HG02798 (cell line): ENCODE measurements around the gene ASB3.
"Not testable (repeated sequence)": the region's sequence is repeated elsewhere in the genome, so short reads cannot be mapped to it uniquely, and the experiment has no call there.

Experiments used
- ATAC-seq: cut with Tn5 transposase; IDR thresholded peaks from one replicate; pipeline ENCODE4 v1.9.1; 2021; ENCODE audit warnings: mild to moderate bottlenecking; ENCODE audit not compliant: unreplicated experiment, poor library complexity

ASB3 gene

DNA sequence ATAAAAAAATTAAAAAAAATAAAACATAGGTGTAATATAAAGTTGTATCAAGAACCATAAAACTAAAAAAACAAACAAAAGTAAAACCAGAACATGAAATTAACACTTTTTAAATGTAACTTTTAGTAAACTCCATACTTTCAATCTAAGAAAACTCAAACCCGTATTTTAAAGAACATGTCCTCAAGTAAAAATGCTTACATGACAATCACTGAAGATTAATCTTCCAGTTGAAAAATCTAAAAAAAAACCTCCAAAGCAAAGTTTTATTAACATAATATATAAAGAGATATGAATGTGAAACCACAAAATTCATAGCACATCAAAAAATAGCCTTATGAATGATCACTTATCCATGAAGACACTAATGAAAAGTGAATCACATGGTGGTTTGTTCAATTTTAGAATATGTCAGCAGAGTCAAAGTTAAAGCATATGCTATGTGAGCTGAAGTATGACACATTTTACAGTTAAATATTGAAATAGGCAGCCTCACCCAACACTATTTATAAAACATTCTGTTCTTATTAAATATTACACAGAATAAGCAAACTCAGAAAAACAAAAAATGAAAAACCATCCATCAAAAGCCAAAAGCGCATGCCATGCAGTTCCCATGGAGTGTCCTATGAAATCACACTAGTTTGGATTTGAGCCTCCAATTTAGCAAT lies 42.2 kb downstream of the ASB3 start:
- ATAC-seq = no peak

- no peak for ATAC-seq
These were observed 46.6 kb downstream of the ASB3 start for GRCh38 chr2:53740170-53740569.

DNA sequence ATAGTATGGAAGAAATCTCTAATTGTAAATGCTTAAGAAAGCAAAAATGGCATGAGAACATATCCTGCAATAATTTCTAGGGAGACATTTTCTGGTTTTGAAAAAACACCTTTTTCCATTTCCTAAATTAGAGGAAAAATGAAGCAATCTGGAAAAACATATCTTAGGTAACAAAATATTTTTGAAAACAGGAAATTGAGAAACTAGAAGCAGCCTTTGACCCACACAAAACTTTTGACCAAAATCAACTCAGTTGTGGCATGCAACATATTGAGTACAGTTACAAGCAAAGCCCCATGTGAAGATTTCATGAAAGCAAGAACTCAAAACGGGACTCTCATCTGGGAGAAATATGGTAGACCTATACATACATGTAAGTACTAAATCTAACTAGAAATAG lies 47.7 kb downstream of the ASB3 start:
- no peak for ATAC-seq

DNA sequence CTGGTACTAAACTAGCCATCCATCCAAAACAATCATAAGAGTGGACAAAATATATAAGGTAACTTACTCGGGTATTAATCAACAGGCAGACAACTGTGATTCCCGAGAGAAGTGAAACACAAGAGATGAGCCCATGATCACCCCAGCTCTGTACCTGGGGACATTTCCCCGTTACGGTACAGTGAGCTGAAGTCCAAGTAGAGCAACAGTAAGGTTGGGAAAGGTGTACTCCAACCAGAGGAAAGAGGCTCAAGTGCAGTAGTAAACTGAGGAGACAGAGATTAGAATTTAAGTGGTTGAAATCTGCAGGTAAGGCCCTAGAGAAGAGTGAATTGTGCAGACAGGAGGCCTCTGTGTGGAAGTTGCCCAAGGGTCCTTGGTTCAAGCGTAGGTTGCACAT lies 49.7 kb downstream of the ASB3 start:
- ATAC-seq = no peak

DNA sequence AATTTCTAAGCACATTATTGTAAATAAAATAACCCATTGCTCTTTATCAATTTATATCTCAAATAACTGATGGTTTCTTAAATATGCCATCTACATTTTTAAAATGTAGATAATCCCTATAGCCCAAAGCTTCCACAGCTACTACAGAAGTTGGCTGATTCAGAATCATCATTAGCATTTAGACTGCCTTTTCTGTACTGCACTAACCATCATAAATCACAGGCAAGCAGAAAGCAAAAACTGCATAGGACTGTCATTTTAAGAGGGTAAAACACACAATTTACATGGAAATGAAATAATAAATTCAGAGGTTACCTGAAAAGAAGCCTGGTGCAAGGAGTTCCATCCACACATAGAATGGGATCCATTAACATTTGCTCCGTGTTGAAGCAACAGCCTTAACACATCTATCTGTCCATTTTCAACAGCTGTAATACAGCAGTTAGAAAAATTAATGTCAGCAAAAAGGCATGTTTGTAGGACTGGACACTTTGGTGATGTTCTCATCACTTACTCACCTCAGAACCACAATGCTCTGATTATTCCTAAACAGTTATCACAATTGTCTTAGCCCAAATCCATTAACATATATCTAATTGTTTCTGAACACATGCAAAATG lies 57.5 kb downstream of the ASB3 start:
- ATAC-seq = no peak

DNA sequence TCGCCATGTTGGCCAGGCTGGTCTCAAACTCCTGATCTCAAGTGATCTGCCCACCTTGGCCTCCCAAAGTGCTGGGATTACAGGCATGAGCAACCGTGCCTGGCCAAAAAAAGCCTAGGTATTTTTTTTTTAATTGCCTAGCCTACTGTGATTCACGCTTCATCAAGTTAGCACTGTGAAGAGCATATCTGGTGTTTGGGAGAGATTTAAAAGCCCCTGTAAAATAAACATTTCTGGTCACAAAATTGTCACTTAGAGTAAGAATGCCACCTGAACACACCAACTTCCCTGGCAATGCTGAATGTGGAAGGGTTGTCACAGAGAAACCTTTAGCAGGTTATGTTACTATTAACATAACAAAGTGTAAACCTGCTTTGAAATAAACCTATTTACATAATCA lies 58.8 kb downstream of the ASB3 start:
- no peak for ATAC-seq

DNA sequence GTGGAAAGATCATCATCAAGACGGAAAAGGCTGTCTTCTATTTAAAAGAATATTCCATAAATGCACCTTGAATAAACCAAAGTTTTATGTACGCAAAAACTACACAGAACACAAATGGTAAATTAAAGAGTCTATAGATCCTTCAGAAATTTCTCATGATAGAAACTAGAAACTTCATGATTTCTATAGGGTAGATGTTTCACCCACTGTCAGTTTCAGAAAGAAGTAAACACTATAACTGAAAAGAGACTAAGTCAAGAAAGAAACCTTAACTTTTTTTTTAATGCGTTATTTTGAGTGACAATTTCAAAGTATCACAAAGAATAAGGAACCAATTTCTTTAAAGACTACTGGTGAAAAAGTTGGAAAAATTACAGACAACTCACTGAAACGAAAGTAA lies 61.1 kb downstream of the ASB3 start:
- ATAC-seq = no peak

DNA sequence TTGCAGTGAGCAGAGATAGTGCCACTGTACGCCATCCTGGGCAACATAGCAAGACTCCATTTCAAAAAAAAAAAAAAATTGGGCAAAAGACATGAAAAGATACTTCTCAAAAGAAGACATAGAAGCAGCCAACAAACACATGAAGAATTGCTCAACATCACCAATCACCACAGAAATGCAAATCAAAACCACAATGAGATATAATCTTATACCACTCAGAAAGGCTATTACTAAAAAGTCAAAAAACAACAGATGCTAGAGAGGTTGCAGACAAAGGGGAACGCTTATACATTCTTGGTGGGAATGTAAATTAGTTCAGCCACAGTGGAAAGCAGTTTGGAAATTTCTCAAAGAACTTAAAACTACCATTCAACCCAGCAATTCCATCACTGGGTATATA lies 62.2 kb downstream of the ASB3 start:
- no peak for ATAC-seq

DNA sequence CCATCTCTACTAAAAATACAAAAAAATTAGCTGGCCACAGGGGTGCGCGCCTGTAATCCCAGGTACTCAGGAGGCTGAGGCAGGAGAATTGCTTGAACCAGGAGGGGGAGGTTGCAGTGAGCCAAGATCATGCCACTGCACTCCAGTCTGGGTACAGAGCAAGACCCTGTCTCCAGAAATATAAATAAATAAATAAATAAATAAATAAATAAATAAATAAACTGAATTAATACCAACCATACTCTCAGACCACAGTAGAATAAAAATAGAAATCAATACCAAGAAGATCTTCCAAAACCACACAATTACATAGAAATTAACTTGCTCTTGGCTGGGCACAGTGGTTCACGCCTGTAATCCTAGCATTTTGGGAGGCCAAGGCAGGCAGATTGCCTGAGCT lies 65.8 kb downstream of the ASB3 start:
- not testable (repeated sequence) for ATAC-seq

DNA sequence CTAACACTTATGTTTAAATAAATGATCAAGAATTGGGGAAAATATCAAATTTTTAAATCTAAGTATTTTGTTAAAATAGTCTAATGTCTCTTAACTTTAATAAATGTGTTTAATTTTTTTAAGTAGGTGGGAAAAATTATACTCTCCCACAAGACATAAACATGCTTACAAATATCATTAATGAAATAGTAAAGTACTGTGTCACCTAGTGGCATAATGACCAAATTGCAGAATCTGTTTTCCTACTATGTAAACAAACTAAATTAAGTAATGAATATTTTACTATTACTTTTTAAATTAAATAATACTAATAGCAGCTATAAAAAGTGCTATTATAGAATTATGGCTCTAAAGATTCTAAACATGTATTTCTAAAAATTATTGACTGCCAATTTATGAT lies 71.2 kb downstream of the ASB3 start:
- no peak for ATAC-seq

DNA sequence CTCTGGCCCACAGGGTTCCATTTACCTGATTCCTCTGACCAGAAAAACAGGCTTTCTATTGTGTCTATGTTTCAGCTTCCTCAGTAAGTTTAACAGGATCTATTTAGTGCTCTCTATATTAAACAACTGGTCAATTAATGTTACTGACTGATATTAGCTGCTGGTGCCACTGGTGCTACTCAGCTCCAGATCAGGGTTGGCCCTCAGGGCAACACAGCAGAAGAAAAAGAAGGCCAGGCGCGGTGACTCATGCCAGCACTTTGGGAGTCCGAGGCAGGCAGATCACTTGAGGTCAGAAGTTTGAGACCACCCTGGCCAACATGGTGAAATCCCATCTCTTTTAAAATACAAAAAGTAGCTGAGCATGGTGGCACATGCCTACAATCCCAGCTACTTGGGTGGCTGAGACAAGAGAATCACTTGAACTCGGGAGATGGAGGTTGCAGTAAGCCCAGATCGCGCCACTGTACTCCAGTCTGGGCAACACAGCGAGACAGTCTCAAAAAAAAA lies 75.4 kb downstream of the ASB3 start:
- no peak for ATAC-seq

- ATAC-seq = no peak
These were observed 77.8 kb downstream of the ASB3 start for GRCh38 chr2:53708988-53709387.

DNA sequence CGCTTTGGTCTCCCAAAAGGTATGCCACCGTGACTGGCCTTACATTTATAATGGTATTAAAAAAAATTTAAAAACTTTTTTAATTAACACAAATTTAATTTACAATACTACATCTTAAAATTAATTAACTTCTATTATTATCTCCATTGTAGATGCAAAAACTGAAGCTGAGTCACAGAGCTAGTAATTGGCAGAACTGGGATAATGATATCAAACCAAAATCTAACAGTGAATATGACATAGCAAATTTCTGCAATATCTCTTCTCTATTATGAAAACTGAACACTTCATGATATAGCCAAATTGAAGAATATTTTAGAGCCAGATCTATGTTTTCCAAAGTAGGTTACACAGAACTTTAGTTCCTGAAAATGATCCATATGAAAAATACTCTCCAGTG lies 85.5 kb downstream of the ASB3 start:
- ATAC-seq = no peak

DNA sequence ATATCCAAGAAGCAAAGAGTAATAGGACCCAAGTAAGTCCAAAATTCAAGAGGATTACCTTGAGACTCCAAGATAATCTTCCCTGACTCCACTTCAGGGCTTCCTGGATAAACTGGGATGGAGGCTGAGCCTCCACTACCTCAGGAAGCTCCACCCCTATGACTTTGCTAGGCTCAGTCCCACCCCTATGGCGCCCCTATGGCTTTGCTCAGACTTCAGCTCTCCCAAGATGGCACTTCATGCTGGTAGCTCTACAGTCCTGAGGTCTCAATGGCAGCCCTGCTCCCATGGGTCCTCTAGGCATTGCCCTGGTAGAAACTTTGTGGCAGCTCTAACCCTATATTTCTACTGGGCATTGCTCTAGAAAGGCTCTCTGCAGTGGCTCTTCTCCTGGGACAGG lies 89.1 kb downstream of the ASB3 start:
- no peak for ATAC-seq

- no peak for ATAC-seq
These were observed 89.7 kb downstream of the ASB3 start for GRCh38 chr2:53697092-53697491.

GRCh38 chr2:53695575-53695974 lies 91.2 kb downstream of the ASB3 start:
- no peak for ATAC-seq

GRCh38 chr2:53694096-53694771 lies 92.5 kb downstream of the ASB3 start:
- ATAC-seq = no peak

DNA sequence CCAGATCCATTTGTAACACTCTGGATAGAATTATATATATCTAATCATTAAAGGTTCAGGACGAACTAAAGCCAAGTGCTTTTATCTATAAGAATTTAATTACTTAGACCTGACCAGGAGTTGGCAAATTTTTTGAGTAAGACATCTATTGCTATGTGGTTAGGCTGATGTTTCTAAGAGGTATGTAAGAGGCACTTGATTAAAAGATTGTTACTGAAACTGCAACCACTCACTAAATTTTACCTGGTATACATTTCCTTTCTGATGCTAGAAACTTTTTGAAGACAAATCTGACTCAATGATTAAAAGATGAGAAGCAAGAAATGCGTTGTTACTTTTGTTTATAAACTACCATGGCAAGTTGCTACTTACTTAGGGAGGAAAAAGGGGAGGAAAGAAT lies 95.9 kb downstream of the ASB3 start:
- ATAC-seq = no peak

DNA sequence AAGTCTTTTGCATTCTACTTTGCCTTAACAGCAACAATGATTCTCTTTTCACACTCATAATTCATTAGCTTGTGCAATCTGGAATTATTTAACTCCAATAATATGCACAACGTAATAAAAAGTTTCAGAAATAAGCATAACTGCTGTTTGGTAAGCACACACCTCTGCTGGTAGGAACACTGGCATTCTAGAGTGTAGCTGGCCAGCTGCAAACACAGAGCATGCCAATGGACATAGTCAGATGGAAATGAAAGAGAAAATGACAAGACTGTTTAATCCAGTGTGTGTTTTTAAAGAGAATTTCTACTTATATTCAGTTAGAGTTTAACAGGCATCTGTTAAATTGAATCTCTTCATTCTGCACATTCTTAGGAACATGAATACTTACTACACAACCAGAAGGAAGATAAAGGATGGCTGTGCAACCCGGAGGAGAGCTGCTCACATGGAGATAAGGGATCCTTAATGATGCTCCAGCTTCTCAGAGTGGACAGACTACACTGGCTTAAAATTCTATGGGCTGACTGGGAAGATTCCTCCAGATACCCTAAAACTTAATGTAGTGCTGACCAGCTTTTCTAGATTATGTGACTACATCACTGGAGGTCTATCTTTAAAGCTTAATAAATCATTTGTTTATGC lies 113.8 kb downstream of the ASB3 start:
- ATAC-seq = no peak

- ATAC-seq = no peak
These were observed 116.4 kb downstream of the ASB3 start for GRCh38 chr2:53670331-53670730.

GRCh38 chr2:53668624-53669026 lies 118.1 kb downstream of the ASB3 start:
- ATAC-seq = no peak
